ENCODE data around the gene RASGRF2. TPM values are rescaled to one million over a fixed set of nuclear protein-coding genes. Genes with fewer than 3 reads are reported as not detected.
"Not testable (repeated sequence)": the region's sequence is repeated elsewhere in the genome, so short reads cannot be mapped to it uniquely, and the experiment has no call there.

RASGRF2 gene
- total RNA-seq, 1 donor from 2014 or later: 2.1 TPM

DNA sequence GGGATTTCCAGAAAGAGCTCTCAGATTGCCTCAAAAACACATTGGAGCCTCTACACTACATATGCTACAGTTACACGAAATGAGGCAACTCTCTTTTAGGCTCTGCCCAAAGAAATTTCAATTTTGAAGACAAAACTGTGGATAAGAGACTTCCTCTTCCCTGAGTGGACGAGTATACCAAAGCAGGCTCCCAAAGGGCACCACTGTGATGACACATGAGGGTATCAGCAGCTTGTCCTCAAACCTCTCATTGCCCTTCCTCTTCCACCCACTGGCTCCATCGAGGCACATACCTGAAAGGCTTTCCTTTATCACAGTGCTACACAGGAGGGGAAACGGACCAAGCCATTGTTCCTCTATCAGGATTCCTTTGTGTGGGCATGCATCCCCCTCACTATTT lies 284.3 kb downstream of the RASGRF2 start:
- no peak for DNase-seq

DNA sequence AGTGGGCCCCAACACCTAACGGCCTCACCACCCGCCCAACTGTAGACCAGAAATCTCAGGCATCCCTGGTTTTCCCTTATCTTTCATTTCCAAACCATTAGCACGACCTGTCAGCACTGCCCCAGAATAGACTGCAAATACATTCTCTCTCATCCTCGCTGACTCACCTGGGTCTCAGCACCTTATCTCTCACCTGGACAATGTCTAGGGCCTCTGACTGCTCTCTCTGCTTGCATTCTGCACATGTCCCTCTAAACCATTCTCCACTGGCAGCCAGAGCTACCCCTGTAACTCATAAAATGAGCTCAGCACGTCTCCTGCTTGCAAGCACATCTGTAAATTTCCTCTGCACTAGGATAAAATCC lies 285.7 kb downstream of the RASGRF2 start:
- DNase-seq: no peak

DNA sequence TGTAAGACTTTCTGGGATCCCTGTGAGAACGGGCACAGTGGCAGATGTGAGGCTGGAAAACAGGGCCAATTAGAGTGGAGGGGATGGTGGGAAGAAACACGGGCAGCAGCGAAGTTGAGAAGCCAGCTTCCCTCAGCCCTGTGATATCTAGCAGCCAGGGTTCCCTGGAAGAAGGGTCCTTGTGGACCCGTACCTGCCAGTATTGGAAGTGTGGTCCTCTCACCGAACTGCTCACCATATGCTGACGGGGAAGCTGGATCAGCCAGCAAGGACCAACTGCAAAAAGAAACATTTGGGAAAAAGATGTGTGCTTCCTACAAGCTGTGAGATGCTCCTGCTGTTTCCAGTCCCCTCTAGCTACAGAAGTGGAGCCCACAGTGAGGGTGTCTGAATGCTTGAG lies 286.5 kb downstream of the RASGRF2 start:
- DNase-seq: no peak

DNA sequence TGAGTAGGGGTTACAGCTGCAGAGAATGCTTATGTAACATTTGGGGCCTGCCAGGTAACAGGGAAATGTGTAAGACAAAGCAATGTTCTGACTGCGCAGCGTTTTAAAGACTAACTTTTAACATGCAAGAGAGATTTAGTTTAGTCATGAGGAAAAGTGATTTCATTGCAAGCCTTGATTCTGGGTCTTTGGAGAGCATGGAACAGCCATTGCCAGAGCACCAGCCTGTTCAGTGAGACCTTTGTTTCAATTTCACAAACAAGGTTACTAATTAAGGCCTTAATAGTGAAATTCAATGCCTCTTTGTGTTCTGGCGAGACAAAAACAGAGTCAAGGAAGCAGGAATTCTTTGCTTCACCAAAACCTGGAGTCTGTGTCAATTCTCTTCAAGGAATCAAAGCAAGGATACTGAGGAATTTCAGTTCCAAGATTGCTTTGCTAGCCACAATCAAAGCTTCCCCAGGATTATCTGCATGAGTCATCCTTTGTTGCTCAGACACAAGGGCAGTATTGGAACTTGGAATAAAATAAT lies 287.3 kb downstream of the RASGRF2 start:
- no peak for DNase-seq

DNA sequence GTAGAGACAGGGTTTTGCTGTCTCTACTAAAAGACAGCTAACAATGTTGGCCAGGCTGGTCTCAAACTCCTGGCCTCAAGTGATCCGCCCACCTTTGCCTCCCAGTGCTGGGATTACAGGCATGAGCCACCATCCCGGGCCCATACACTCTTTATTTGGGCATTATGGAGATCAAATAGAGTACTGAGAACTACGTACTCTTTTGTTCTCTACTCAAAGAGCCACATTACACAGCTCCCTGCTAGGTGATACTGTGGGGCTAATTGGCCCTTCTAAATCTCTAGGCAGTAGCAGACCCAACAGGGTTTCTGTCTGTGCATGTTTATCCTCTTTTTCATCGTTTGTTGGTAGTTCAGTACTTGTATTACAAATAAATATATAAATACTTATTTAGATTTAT lies 289.1 kb downstream of the RASGRF2 start:
- DNase-seq: no peak

DNA sequence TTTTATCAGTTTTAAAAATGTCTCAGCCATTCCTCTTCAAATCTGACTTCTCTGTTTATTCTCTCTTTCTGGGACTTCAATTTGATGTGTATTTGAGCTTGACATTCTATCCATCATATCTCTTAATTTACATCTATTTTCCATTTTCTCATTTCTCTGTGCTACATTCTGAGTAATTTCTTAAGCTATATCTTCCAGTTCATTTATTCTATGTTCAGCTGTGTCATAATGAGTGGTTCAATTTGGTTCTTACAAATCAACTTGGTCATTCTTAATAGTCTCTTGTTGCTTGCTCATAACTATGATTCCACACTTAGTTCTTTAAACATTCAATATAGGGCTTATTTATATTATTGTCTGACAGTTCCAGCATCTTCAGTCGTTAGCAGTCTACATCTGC lies 289.8 kb downstream of the RASGRF2 start:
- DNase-seq: no peak

DNA sequence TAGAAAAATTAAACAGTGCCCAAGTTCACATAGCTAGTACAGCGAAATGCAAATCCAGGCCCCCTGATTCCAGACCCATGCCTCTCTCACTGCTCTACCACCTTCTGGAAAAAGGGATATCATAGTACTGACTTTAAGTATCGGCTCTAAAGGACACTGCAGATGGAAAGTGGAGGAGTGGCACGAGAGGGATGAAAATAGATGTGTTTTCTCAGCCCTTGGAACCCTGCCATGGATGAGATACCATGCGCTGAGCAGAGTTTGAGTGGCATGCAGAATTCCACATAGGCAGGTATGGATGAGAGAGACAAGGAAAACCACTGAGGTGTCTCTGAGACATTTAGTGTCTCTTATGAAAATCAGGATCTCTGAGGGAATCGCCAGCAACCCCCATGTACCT lies 291.8 kb downstream of the RASGRF2 start:
- DNase-seq: no peak

DNA sequence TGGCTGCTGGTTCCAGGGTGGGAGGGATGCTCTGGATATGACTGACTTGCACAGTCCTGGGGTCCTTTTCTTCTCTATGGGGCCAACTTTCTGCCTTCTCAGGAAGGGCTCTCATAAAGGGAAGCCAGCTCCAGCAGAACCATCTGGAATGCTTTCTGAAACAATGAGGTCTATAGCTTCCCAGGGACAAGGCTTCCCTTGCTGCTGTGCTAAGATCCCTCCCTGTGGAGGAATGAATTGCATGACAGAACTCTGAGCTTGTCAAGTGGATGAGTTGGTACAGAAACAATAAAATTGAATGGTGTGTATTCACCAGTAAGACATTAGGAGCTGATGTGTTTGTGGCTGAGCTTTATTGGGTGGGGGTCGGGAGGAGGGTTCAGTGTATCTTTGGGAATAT lies 292.7 kb downstream of the RASGRF2 start:
- DNase-seq: no peak

DNA sequence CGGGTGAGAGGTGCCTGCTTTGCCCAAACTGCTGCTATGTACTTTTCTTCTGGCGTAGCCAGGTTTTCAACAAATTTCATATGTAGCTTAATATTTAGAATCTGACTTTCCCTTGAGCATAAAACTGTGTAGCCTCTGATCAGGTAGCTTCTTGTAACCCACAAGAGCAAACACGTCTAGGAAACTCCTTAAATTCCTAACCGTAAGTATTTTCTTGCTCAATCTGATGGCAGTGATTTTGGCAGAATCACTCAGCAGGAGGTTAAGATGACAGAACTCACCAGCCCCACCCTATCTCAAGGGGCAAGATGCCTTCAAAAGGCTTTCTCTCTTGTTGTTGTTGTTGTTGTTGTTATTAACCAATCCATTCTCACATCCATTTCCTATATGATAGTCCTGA lies 293.7 kb downstream of the RASGRF2 start:
- DNase-seq: no peak

DNA sequence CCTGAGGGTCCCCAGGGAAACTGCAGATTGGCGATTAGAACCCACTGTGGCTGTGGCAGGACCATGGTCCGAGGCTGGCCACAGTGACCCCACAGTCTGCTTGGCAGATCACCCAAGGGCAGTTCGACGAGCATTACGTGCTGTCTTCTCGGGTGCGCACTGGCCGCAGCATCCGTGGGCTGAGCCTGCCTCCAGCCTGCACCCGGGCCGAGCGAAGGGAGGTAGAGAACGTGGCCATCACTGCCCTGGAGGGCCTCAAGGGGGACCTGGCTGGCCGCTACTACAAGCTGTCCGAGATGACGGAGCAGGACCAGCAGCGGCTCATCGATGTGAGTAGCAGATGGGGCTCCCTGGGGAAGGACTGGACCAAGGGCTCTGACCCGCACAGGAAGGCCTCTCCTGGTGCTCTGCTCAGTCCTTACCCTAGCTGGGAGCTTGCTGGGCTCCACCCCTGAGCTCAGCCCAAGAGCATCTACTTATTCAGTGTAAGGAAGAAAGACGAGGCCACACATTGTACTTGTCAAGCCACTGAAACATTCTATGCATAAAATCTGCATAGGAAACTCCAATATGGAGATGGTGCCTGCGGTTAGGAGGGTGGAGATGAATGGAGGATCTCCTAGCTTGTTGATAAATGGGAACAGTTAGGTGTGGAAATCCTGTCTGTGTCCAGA lies 294.9 kb downstream of the RASGRF2 start:
- DNase-seq: no peak

DNA sequence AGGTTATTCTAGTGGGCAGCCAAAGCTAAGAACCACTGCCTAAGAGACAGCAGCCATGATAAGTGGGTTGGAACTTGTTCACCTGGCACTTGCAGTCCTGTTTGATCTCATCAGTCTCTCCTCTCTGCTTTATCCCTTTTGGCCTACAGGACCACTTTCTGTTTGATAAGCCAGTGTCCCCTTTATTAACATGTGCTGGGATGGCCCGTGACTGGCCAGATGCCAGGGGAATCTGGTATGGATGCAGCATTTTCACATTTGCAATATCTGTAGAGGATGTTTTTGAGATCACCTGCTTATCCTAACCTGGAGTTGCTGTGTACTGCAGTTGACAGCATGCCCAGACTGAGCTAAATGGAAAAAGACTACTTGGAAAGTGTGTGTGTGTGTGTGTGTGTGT lies 296.6 kb downstream of the RASGRF2 start:
- no peak for DNase-seq

DNA sequence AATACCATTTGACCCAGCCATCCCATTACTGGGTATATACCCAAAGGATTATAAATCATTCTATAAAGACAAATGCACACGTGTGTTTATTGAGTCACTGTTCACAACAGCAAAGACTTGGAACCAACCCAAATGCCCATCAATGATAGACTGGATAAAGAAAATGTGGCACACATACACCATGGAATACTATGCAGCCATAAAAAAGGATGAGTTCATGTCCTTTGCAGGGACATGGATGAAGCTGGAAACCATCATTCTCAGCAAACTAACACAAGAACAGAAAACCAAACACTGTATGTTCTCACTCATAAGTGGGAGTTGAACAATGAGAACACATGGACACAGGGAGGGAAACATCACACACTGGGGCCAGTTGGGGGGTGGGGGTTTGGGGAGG lies 302.6 kb downstream of the RASGRF2 start:
- not testable (repeated sequence) for DNase-seq

DNA sequence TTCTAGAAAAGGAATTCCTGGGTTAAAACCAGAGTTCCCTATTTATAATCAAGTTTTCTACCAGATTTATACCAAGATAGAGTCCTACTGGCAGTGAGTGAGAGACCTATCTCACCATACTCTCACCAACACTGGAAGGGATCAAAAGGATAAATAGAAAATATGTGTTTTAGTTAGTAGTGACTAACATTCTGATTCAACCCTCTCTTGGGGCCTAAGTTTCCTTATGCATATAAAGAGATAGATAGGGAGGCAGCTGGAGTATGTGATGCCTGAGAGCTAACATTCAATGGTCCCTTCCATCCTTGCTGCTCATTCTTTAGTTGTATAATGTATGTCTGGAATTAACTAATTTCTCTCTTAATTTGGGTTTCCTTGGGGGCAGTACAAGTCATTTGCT lies 304.9 kb downstream of the RASGRF2 start:
- DNase-seq: no peak

DNA sequence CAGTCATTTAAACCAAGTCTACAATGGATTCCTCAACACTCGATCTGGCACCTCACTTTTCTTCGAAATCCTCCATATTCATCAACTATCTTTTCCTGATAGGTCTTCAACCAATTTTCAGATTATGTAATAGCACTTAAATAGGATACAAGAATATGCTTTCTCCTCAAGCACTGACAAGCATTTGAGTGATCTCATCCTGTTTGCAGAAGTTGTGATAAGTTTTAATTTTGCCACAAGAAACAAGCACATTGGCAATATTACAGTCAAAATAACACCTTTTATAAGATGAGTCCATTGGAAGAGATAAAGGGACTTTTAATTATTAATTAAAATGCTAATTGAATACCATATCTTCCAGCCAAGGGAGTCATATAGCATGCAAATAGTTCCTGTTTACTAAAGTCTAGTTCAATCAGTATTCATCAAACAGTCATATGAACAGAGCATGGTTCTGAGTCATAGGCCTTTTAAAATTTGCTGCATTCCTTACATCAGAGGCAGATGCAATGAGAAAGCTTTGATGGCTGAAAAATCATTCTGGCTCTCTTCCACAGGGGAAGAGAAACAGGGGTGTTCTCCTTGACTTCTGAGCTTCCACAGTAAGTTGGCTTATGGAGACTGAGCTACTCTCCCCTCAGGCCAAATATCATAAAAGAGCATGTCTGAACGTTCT lies 308.5 kb downstream of the RASGRF2 start:
- DNase-seq: peak; percentile 63

DNA sequence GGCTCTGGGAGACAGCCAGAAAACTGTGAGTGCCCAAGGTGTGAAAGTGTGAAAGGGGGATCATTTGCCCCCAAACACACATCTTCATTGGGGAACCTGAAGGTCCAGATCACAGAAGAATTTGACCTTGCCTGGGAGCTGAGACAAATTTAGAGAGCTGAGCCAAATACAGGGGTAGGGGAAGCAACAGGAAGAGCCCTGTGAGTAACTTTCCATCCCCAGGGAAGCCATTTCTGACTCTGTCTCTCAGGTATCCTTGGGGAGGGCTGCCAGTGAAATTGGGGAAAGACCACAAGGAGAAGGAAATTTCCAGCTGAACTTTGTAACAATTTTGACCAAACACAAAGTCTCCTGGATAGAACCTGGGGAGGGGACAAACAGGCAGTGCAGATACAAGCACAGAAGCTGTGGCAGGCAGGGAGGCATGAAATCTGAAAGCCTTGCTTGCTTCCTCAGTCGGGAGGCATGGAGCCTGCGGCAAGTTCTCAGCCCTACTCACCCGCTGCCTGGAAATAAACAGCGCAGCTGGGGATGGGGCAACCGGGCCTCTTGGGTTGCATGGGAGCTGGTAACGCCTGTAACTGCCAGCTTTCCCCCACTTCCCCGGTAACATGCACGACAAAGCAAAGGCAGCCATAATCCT lies 309.7 kb downstream of the RASGRF2 start:
- DNase-seq: no peak

DNA sequence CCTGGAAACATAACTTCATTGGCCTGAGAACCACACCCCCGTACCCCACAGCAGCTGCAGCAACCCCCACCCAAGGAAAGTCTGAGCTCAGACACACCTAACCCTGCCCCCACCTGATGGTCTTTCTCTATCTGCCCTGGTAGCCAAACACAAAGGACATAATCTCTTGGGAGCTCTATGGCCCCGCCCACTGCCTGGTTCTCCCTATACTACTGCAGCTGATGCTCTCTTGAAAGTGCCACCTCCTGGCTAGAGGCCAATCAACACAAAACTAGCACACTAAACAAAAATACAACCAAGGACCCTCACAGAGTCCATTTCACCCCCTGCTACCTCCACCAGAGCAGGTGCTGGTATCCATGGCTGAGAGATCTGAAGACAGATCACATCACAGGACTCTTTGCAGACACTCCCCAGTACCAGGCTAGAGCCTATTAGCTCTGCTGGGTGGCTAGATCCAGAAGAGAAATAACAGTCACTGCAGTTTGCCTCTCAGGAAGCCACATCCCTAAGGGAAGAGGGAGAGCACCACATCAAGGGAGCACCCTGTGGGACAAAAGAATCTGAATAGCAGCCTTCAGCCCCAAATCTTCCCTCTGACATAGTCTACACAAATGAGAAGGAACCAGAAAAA lies 310.3 kb downstream of the RASGRF2 start:
- not testable (repeated sequence) for DNase-seq

Small RNA genes lying within 50 kb of the gene (small RNA-seq; reads per million reads assigned to genes)
- not detected for gene AC026436.1 (ENCODE audit: low replicate concordance)

Measured in skin of body (tissue), 3 donors.